HepG2 (cell line): ENCODE data around the gene MKX. TPM values are rescaled to one million over a fixed set of nuclear protein-coding genes. Genes with fewer than 3 reads are reported as not detected.

ENCODE experiments used
- ATAC-seq: fragments of 200-7000 bp; cut with Tn5 transposase; 3 replicates; pipeline ENCODE4 v1.9.1; 2020; ENCODE audit warnings: mild to moderate bottlenecking, moderate library complexity
- BruUV-seq: library from RNA; stranded (reverse); fragments of 400-500 nt; replicated peaks from 2 replicates; lab custom pipeline; 2021; lab: Mats Ljungman, UMichigan
- CTCF ChIA-PET: fragments of 300-600 bp; formaldehyde crosslinking; extraction: SDS; loops from one replicate; lab custom pipeline; 2021; ENCODE audit warnings: low total read pairs, inconsistent platforms, low intra/inter-chr PET ratio; lab: Yijun Ruan, JAX
- POLR2A ChIA-PET: fragments of 350-600 bp; sonication (Branson Sonifier 250); formaldehyde crosslinking; loops from one replicate; lab custom pipeline; 2020; ENCODE audit warnings: antibody characterized with exemption, inconsistent platforms; lab: Yijun Ruan, JAX
- DNase-seq: peaks from one replicate; pipeline ENCODE4 v3.0.0-alpha.2; 2015; ENCODE audit warnings: low spot score
- FAIRE-seq: peaks from 3 replicates; lab custom pipeline; 2011; peaks lifted over from hg19 to GRCh38; lab: Jason Lieb, UNC
- H2AFZ ChIP-seq: one replicate; pipeline ENCODE4 v1.6.1; 2011; ENCODE audit warnings: low read length, inconsistent platforms
- H3K27ac ChIP-seq: fragments of 300-600 bp; 3 replicates; pipeline ENCODE4 v1.8.0; 2011; ENCODE audit warnings: mixed run types, mild to moderate bottlenecking, mixed read lengths, low read length, inconsistent platforms; ENCODE audit not compliant: insufficient read depth; ENCODE audit errors: extremely low read length
- H3K27me3 ChIP-seq, 2 experiments: fragments of 200-600 bp in 1 of 2; 2 replicates in 1 of 2; 3 replicates in 1 of 2; pipeline versions ENCODE4 v1.6.0 to v1.8.0; 2011; ENCODE audit warnings: low read length in 2 of 2, mild to moderate bottlenecking in 2 of 2, moderate library complexity in 2 of 2, inconsistent platforms in 1 of 2; ENCODE audit not compliant: insufficient read depth in 2 of 2, control insufficient read depth in 1 of 2
- H3K36me3 ChIP-seq, 2 experiments: fragments of 200-600 bp in 1 of 2; replicated peaks in 1 of 2; 2 replicates in 1 of 2; 3 replicates in 1 of 2; pipeline versions ENCODE4 v1.5.1 to v1.8.0; 2011; ENCODE audit warnings: low read length in 2 of 2, inconsistent platforms in 1 of 2; ENCODE audit not compliant: insufficient read depth in 2 of 2, control insufficient read depth in 1 of 2
- H3K4me1 ChIP-seq: 2 replicates; pipeline ENCODE4 v1.5.1; 2012; ENCODE audit warnings: low read length, inconsistent platforms; ENCODE audit not compliant: insufficient read depth
- H3K4me2 ChIP-seq: 2 replicates; pipeline ENCODE4 v1.6.0; 2011; ENCODE audit warnings: low read depth, low read length, inconsistent platforms
- H3K4me3 ChIP-seq, 3 experiments: fragments of 200-600 bp in 1 of 3; sonication (generic), shearing (Covaris generic) in 1 of 3; replicated peaks in 1 of 3; 2 replicates each; pipeline ENCODE4 v1.5.1; 2011 to 2016; ENCODE audit warnings: low read length in 3 of 3, inconsistent platforms in 2 of 3, low read depth in 2 of 3, mild to moderate bottlenecking in 2 of 3, control low read depth in 1 of 3, mixed read lengths in 1 of 3; ENCODE audit not compliant: insufficient read depth in 1 of 3
- H3K79me2 ChIP-seq: one replicate; pipeline ENCODE4 v1.6.1; 2011; ENCODE audit warnings: low read length, inconsistent platforms; ENCODE audit not compliant: insufficient read depth
- H3K9ac ChIP-seq: 2 replicates; pipeline ENCODE4 v1.6.0; 2011; ENCODE audit warnings: mild to moderate bottlenecking, low read depth, low read length, inconsistent platforms; ENCODE audit not compliant: insufficient read depth
- H3K9me3 ChIP-seq: 2 replicates; pipeline ENCODE4 v1.5.1; 2012; ENCODE audit warnings: mild to moderate bottlenecking, low read length
- H4K20me1 ChIP-seq: 2 replicates; pipeline ENCODE4 v1.6.0; 2011; ENCODE audit warnings: inconsistent platforms, mild to moderate bottlenecking, low read length, moderate library complexity; ENCODE audit not compliant: insufficient read depth
- EEA1 ChIP-seq: sonication (generic); formaldehyde crosslinking; IDR thresholded peaks from 2 replicates; pipeline ENCODE4 v1.5.1; 2020; ENCODE audit warnings: mild to moderate bottlenecking, missing genetic modification reagents, borderline replicate concordance
- HOXA5 ChIP-seq: sonication (generic); formaldehyde crosslinking; IDR thresholded peaks from 2 replicates; pipeline ENCODE4 v1.4.0; 2020; ENCODE audit warnings: missing genetic modification reagents
- KDM5A ChIP-seq: fragments of 200-600 bp; sonication (generic); IDR thresholded peaks from 2 replicates; pipeline ENCODE4 v1.7.0; 2018; ENCODE audit warnings: antibody characterized with exemption, mild to moderate bottlenecking, low read length, borderline replicate concordance
- MIXL1 ChIP-seq: IDR thresholded peaks from 2 replicates; pipeline ENCODE4 v1.6.1; 2016
- MNT ChIP-seq: fragments of 450-650 bp; IDR thresholded peaks from 2 replicates; pipeline ENCODE4 v1.6.1; 2016
- RARA ChIP-seq: IDR thresholded peaks from 2 replicates; pipeline ENCODE4 v1.6.1; 2016; ENCODE audit warnings: missing genetic modification reagents, missing compliant biosample characterization
- SP2 ChIP-seq: sonication (generic); formaldehyde crosslinking; IDR thresholded peaks from 2 replicates; pipeline ENCODE4 v1.5.1; 2020; ENCODE audit warnings: mild to moderate bottlenecking, missing genetic modification reagents
- SRSF4 ChIP-seq: fragments of 200-400 bp; formaldehyde crosslinking; IDR thresholded peaks from one replicate; pipeline ENCODE4 v1.6.1; 2018; ENCODE audit warnings: mild to moderate bottlenecking, low read depth, low read length, moderate library complexity; ENCODE audit not compliant: poor library complexity, severe bottlenecking
- ZNF292 ChIP-seq: sonication (generic); formaldehyde crosslinking; IDR thresholded peaks from 2 replicates; pipeline ENCODE4 v1.8.1; 2022; ENCODE audit warnings: mild to moderate bottlenecking, low read depth, missing genetic modification reagents, borderline replicate concordance
- ZNF577 ChIP-seq: sonication (generic); formaldehyde crosslinking; IDR thresholded peaks from 2 replicates; pipeline ENCODE4 v1.4.0; 2020; ENCODE audit warnings: mild to moderate bottlenecking, low read depth, missing genetic modification reagents, borderline replicate concordance
- ZNF777 ChIP-seq: sonication (generic); formaldehyde crosslinking; IDR thresholded peaks from 2 replicates; pipeline ENCODE4 v1.4.0; 2020; ENCODE audit warnings: missing genetic modification reagents
- WGBS: methylation state at CpG from one replicate; pipeline ENCODE4 v1.1.6; 2017; ENCODE audit warnings: low lambda C conversion rate; 5-methylcytosine and 5-hydroxymethylcytosine counted together
- in situ Hi-C: cut with HindIII; loops from 2 replicates; pipeline ENCODE4 v1.10.0; 2017; ENCODE audit warnings: low pct_unique_long_range_greater_than_20kb; ENCODE audit not compliant: extremely low pct_ligation_motif_present
- intact Hi-C: fragments of 100-400 bp; cut with micrococcal nuclease; formaldehyde crosslinking; loops from one replicate; pipeline ENCODE4 v1.10.0; 2022; ENCODE audit not compliant: unreplicated experiment
- polyA plus RNA-seq, 8 experiments: library from polyadenylated mRNA; depleted of rRNA in 3 of 8; stranded (reverse) in 7 of 8; unstranded in 1 of 8; fragments of >200 nt; fragmentation: Illumina TruSeq in 4 of 8; extraction: Trizol in 4 of 8; gene quantifications; 2 replicates each; pipeline versions ENCODE4 v1.2.1 to v1.2.3, GENCODE V29; 2011 to 2016; ENCODE audit warnings: low read depth in 4 of 8, missing spikeins in 1 of 8, mixed read lengths in 1 of 8; ENCODE audit not compliant: insufficient read depth in 1 of 8
- total RNA-seq, 5 experiments: library from RNA; depleted of rRNA; stranded (reverse); fragments of >200 nt; fragmentation: Illumina TruSeq; extraction: Trizol; gene quantifications; 2 replicates each; pipeline ENCODE4 v1.2.3, GENCODE V29; 2016; ENCODE audit warnings: low read depth in 1 of 5

The MKX gene
- total and polyA plus RNA-seq, 2 of the 13 experiments (the other 11 are each of a cell fraction or from before 2014, with no cell fraction given), result not detected

- Histone ChIP-seq H3K4me3 (no peak overlapping the region), H3K36me3 (no peaks in the 10 kb centered on the region), H3K4me1 (no peaks in the 10 kb centered on the region), H3K79me2 (no peaks in the 10 kb centered on the region), H3K9ac (no peak overlapping the region), H3K9me3 (no peaks in the 10 kb centered on the region), H3K27ac (no peak overlapping the region), H4K20me1 (no peaks in the 10 kb centered on the region), H2AFZ (no peak overlapping the region), H3K27me3 (no peaks in the 10 kb centered on the region; a peak in 1 of 5 replicates), H3K4me2 (no peak overlapping the region)
- DNase-seq (no peak), FAIRE-seq (no peak), ATAC-seq (no peak)
- POLR2A ChIA-PET, result no interaction called here
- CTCF ChIA-PET, result no interaction called here
- TF ChIP-seq HOXA5 (CRISPR knock-in tag) (no peak), ZNF577 (CRISPR knock-in tag) (no peak)
- intact Hi-C loops (no loop called here), in situ Hi-C loops (no loop called here)
- no TSS peak for BruUV-seq
These were observed 22.2 kb downstream of the MKX start for GRCh38 chr10:27723436-27723835.

GRCh38 chr10:27720529-27720928 is 25.1 kb downstream of the MKX start:
- H3K27me3 ChIP-seq, result no peaks in the 10 kb centered on the region
- H3K79me2 ChIP-seq, result no peaks in the 10 kb centered on the region
- no peaks in the 10 kb centered on the region for H3K36me3 ChIP-seq
- H3K9me3 ChIP-seq, result no peaks in the 10 kb centered on the region
- H3K27ac ChIP-seq, result no peak overlapping the region
- H3K4me1 ChIP-seq, result no peaks in the 10 kb centered on the region
- no TSS peak for BruUV-seq
- no peaks in the 10 kb centered on the region for H4K20me1 ChIP-seq
- in situ Hi-C loops, result no loop called here
- CTCF ChIA-PET, result no interaction called here
- no peak for ATAC-seq
- H2AFZ ChIP-seq, result no peak overlapping the region
- intact Hi-C loops, result no loop called here
- no peak for FAIRE-seq
- 0% methylated on average over 1 of the region's 1 CpG for WGBS
- no peak for DNase-seq
- H3K4me3 ChIP-seq, result no peak overlapping the region
- H3K4me2 ChIP-seq, result no peak overlapping the region
- TF ChIP-seq ZNF777 (CRISPR knock-in tag) (no peak), MIXL1 (CRISPR knock-in tag) (no peak), MNT (no peak), ZNF292 (CRISPR knock-in tag) (no peak), EEA1 (CRISPR knock-in tag) (no peak), SP2 (CRISPR knock-in tag) (no peak), SRSF4 (no peak), KDM5A (no peak), RARA (CRISPR knock-in tag) (no peak)
- TF ChIP-seq, all 625 proteins: peak for 0
- no peak overlapping the region for H3K9ac ChIP-seq
- POLR2A ChIA-PET, result no interaction called here
